ENCODE measurements around the gene NKAIN1. TPM values are rescaled to one million over a fixed set of nuclear protein-coding genes. Genes with fewer than 3 reads are reported as not detected.

NKAIN1 gene
- total and polyA plus RNA-seq, 11 donors = 0.14 to 0.31 (median 0.21) TPM; not detected in 8

DNA sequence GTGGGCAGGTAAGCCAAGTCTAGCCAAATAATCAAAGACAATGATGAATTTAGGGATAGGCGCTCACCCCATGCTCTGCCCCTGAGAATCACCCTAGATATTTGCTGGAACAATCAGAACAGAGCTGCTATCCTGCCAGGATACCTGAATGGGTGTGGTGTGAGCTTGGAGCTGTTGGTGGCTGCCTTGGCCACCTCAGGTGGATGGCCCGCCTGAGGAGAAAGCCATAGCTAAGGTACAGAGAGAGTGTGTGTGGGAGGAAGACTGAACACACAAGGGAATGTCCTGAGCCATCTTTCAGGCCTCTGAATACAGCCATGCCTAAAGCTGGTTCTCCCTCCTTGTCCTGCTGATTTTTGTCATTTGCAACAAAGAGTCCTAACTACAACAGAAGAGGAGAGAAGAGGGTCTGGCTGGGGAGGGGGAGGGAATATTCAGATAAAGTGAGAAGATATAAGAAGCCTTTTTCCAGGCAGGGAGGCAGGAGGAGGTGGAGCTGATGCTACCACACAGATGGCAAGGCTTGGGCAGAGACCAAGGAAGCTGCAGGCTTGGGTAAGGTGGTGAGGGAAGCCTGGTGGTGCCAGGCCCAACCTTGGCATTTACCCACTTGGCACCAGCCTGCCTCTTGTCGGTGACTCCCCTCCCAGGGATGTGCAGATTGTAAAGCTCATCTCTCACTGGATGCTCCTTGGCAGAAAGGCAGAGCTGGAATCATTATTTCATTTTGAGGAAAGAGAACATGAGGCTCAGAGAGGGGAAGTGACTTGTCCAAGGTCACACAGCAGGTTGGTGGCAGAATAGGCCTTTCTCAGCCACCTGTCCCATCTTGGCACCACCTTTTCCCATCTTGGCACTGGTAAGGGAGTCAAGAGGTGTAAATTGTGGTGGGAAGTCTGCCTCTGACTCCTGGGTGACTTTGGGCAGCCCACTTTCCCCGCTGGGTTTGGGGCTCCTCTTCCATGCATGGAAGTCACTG is 49.7 kb downstream of the NKAIN1 start:
- intact Hi-C loops (cut with DNase I) = loop anchor here in 7 of 10 donors (5.0 to 10.0 kb wide), 5 partner anchors 135 to 357 kb away; no protein-coding TSS in a partner anchor
- no peaks in the 10 kb centered on the region for H3K4me1 ChIP-seq
- no peak overlapping the region for H3K4me3 ChIP-seq
- ATAC-seq = no peak
- H3K9me3 ChIP-seq = no peaks in the 10 kb centered on the region
- H3K27ac ChIP-seq = no peak overlapping the region
- H3K27me3 ChIP-seq = peaks cover 0 to 15% (median 0%) of the 10 kb centered on the region in 9 donors
- no peak for TF ChIP-seq POLR2A (IDR thresholded peaks at IDR 0.05)
- no peak for TF ChIP-seq CTCF (IDR thresholded peaks at IDR 0.05)
- WGBS, 4 donors = 85 to 93% (median 89%) methylated on average over 4 of the region's 4 CpGs
- no peaks in the 10 kb centered on the region for H3K36me3 ChIP-seq
- DNase-seq = no peak

- H3K4me1 ChIP-seq = peaks cover 0 to 17% (median 11%) of the 10 kb centered on the region in 12 donors
- no peak overlapping the region for H3K4me3 ChIP-seq
- WGBS, 4 donors = 36 to 42% (median 37%) methylated on average over 6 of the region's 6 CpGs
- ATAC-seq (no peak), DNase-seq (no peak)
- intact Hi-C loops (cut with DNase I) = loop anchor here (1.0 to 10.0 kb wide), 14 partner anchors 141 to 365 kb away; no protein-coding TSS in a partner anchor
- no peaks in the 10 kb centered on the region for H3K9me3 ChIP-seq
- no peak for TF ChIP-seq POLR2A (IDR thresholded peaks at IDR 0.05)
- peak; percentile 53 to 80 (median 72) for TF ChIP-seq CTCF (IDR thresholded peaks at IDR 0.05)
- H3K27ac ChIP-seq = no peak overlapping the region
- no peaks in the 10 kb centered on the region for H3K36me3 ChIP-seq
- H3K27me3 ChIP-seq = peaks cover 0 to 19% (median 7%) of the 10 kb centered on the region in 9 donors
Measured at GRCh38 chr1:31183927-31184554, 55.6 kb downstream of the NKAIN1 start.

GRCh38 chr1:31183126-31183525 is 56.6 kb downstream of the NKAIN1 start:
- Histone ChIP-seq H3K36me3 (no peaks in the 10 kb centered on the region), H3K9me3 (no peaks in the 10 kb centered on the region), H3K4me3 (no peak overlapping the region), H3K27ac (no peak overlapping the region), H3K4me1 (peaks cover 0 to 17% (median 11%) of the 10 kb centered on the region in 12 donors), H3K27me3 (peaks cover 0 to 19% (median 9%) of the 10 kb centered on the region in 9 donors)
- TF ChIP-seq CTCF (IDR thresholded peaks at IDR 0.05) = no peak
- TF ChIP-seq POLR2A (IDR thresholded peaks at IDR 0.05) = no peak
- ATAC-seq (no peak), DNase-seq (no peak)
- WGBS, 4 donors = 76 to 84% (median 81%) methylated on average over 6 of the region's 6 CpGs
- intact Hi-C loops (cut with DNase I) = loop anchor here (2.0 to 10.0 kb wide), 10 partner anchors 142 to 366 kb away; no protein-coding TSS in a partner anchor

Measured in heart left ventricle (tissue), 16 donors.